Thyroid gland (tissue), 4 donors: ENCODE data around the gene RPL27.

Experiments used
- CTCF ChIP-seq, 6 experiments: fragments of 200-600 bp in 3 of 6; fragments of 450-650 bp in 3 of 6; sonication (generic) in 3 of 6; IDR thresholded peaks; one replicate each; pipeline ENCODE4 v1.5.1; 2016 to 2019; ENCODE audit warnings: antibody characterized with exemption in 6 of 6, mild to moderate bottlenecking in 2 of 6, inconsistent platforms in 1 of 6, moderate library complexity in 1 of 6
- POLR2A ChIP-seq, 2 donors: fragments of 450-650 bp; IDR thresholded peaks; one replicate each; pipeline ENCODE4 v1.6.1; 2017; ENCODE audit warnings: antibody characterized with exemption in 2 of 2, mild to moderate bottlenecking in 2 of 2, moderate library complexity in 1 of 2

GRCh38 chr17:42997984-42998938, at the start of gene RPL27:
- peak; percentile 92 to 95 (median 94) for TF ChIP-seq CTCF (IDR thresholded peaks at IDR 0.05)
- TF ChIP-seq POLR2A (IDR thresholded peaks at IDR 0.05) = peak; percentile 34 to 89
